ENCODE data around the gene TMEM201. TPM values are rescaled to one million over a fixed set of nuclear protein-coding genes. Genes with fewer than 3 reads are reported as not detected.
"Not testable (repeated sequence)": the region's sequence is repeated elsewhere in the genome, so short reads cannot be mapped to it uniquely, and the experiment has no call there.

TMEM201 gene
- polyA plus RNA-seq, 3 donors: 3.1 to 7.4 (median 4.4) TPM

GRCh38 chr1:9607352-9607751 is 18.6 kb downstream of the TMEM201 start:
- no peak overlapping the region for H3K27ac ChIP-seq (ENCODE audit: low read depth, low read length)
- 87 to 90% (median 88%) methylated on average over 18 to 19 of the region's 19 CpGs for WGBS, 3 donors

- WGBS, 3 donors: 60 to 90% (median 89%) methylated on average over 5 of the region's 5 CpGs
- H3K27ac ChIP-seq (ENCODE audit: low read depth, low read length): no peak overlapping the region
Measured at GRCh38 chr1:9609998-9610397, 21.3 kb downstream of the TMEM201 start.

- H3K27ac ChIP-seq (ENCODE audit: low read depth, low read length): no peak overlapping the region
- WGBS, 3 donors: 87 to 95% (median 89%) methylated on average over 25 of the region's 25 CpGs
Measured at GRCh38 chr1:9610548-9610947, 21.8 kb downstream of the TMEM201 start.

- 86 to 91% (median 88%) methylated on average over 13 of the region's 13 CpGs for WGBS, 3 donors
Measured at GRCh38 chr1:9611716-9612115, 23.0 kb downstream of the TMEM201 start.

GRCh38 chr1:9612162-9612845 is 23.6 kb downstream of the TMEM201 start:
- WGBS, 3 donors: 87 to 88% (median 88%) methylated on average over 11 of the region's 11 CpGs
- no peak overlapping the region for H3K27ac ChIP-seq (ENCODE audit: low read depth, low read length)

More at GRCh38 chr1:9611716-9612115, 23.0 kb downstream of the TMEM201 start:
- no peak overlapping the region for H3K27ac ChIP-seq (ENCODE audit: low read depth, low read length)

GRCh38 chr1:9612871-9613624 is 24.3 kb downstream of the TMEM201 start:
- 89 to 91% (median 89%) methylated on average over 19 to 20 of the region's 20 CpGs for WGBS, 3 donors
- no peak overlapping the region for H3K27ac ChIP-seq (ENCODE audit: low read depth, low read length)

- WGBS, 3 donors: 87 to 89% (median 88%) methylated on average over 17 of the region's 17 CpGs
- no peak overlapping the region for H3K27ac ChIP-seq (ENCODE audit: low read depth, low read length)
Measured at GRCh38 chr1:9613625-9614299, 25.1 kb downstream of the TMEM201 start.

- no peak overlapping the region for H3K27ac ChIP-seq (ENCODE audit: low read depth, low read length)
- 44 to 49% (median 44%) methylated on average over 16 of the region's 16 CpGs for WGBS, 3 donors
Measured at GRCh38 chr1:9615316-9616063, 26.8 kb downstream of the TMEM201 start.

- no peak overlapping the region for H3K27ac ChIP-seq (ENCODE audit: low read depth, low read length)
- 70 to 75% (median 73%) methylated on average over 18 of the region's 18 CpGs for WGBS, 3 donors
Measured at GRCh38 chr1:9618909-9619679, 30.4 kb downstream of the TMEM201 start.

GRCh38 chr1:9621032-9621431 is 32.3 kb downstream of the TMEM201 start:
- no peak overlapping the region for H3K27ac ChIP-seq (ENCODE audit: low read depth, low read length)

- WGBS, 3 donors: 95 to 96% (median 96%) methylated on average over 2 of the region's 2 CpGs
- H3K27ac ChIP-seq (ENCODE audit: low read depth, low read length): no peak overlapping the region
Measured at GRCh38 chr1:9624081-9624480, 35.4 kb downstream of the TMEM201 start.

GRCh38 chr1:9625030-9625429 is 36.3 kb downstream of the TMEM201 start:
- WGBS, 3 donors: 91 to 98% (median 98%) methylated on average over 3 of the region's 3 CpGs
- not testable (repeated sequence) for H3K27ac ChIP-seq (ENCODE audit: low read depth, low read length)

GRCh38 chr1:9626201-9626608 is 37.5 kb downstream of the TMEM201 start:
- no peak overlapping the region for H3K27ac ChIP-seq (ENCODE audit: low read depth, low read length)
- 42 to 56% (median 51%) methylated on average over 9 of the region's 9 CpGs for WGBS, 3 donors

- no peak overlapping the region for H3K27ac ChIP-seq (ENCODE audit: low read depth, low read length)
- 56 to 63% (median 60%) methylated on average over 21 to 23 of the region's 23 CpGs for WGBS, 3 donors
Measured at GRCh38 chr1:9628541-9629444, 40.1 kb downstream of the TMEM201 start.

GRCh38 chr1:9629445-9630201 is 40.9 kb downstream of the TMEM201 start:
- 25 to 39% (median 33%) methylated on average over 29 of the region's 29 CpGs for WGBS, 3 donors
- H3K27ac ChIP-seq (ENCODE audit: low read depth, low read length): no peak overlapping the region

GRCh38 chr1:9630331-9631111 is 41.8 kb downstream of the TMEM201 start:
- H3K27ac ChIP-seq (ENCODE audit: low read depth, low read length): no peak overlapping the region
- 48 to 69% (median 60%) methylated on average over 8 of the region's 8 CpGs for WGBS, 3 donors
